ENCODE results near the gene IL34.
"Not testable (repeated sequence)": the region's sequence is repeated elsewhere in the genome, so short reads cannot be mapped to it uniquely, and the experiment has no call there.

IL34 gene

GRCh38 chr16:70642633-70643032, 3.7 kb upstream of the IL34 start:
- H3K79me2 ChIP-seq (ENCODE audit: insufficient read depth, low read length), result no peaks in the 10 kb centered on the region
- no peaks in the 10 kb centered on the region for H3K4me1 ChIP-seq (ENCODE audit: insufficient read depth, low read length, severe bottlenecking)
- H4K20me1 ChIP-seq (ENCODE audit: insufficient read depth, low read length), result no peaks in the 10 kb centered on the region
- H2AFZ ChIP-seq (ENCODE audit: low read length), result no peak overlapping the region
- no peaks in the 10 kb centered on the region for H3K36me3 ChIP-seq (ENCODE audit: insufficient read depth, low read length)
- H3K27ac ChIP-seq (ENCODE audit: low read depth, low read length, poor library complexity, severe bottlenecking), result no peak overlapping the region
- no peak overlapping the region for H3K4me3 ChIP-seq (ENCODE audit: low read depth, low read length, poor library complexity, severe bottlenecking)
- TF ChIP-seq EZH2 (IDR thresholded peaks at IDR 0.05; ENCODE audit: borderline replicate concordance, low read length), result no peak
- TF ChIP-seq CTCF (IDR thresholded peaks at IDR 0.05; ENCODE audit: low read length), result no peak
- no peaks in the 10 kb centered on the region for H3F3A ChIP-seq (ENCODE audit: insufficient read depth, low read length)
- H3K9ac ChIP-seq (ENCODE audit: low read length), result no peak overlapping the region
- no peaks in the 10 kb centered on the region for H3K9me3 ChIP-seq (ENCODE audit: low read length)
- H3K9me2 ChIP-seq (ENCODE audit: low read depth, low read length), result no peaks in the 10 kb centered on the region
- H3K4me2 ChIP-seq (ENCODE audit: low read length), result no peak overlapping the region
- no peaks in the 10 kb centered on the region for H3K27me3 ChIP-seq (ENCODE audit: insufficient read depth, low read length)

- H3K4me2 ChIP-seq (ENCODE audit: low read length); H3K36me3 ChIP-seq (ENCODE audit: insufficient read depth, low read length); H3K9me3 ChIP-seq (ENCODE audit: low read length); H3K4me3 ChIP-seq (ENCODE audit: low read depth, low read length, poor library complexity, severe bottlenecking); H2AFZ ChIP-seq (ENCODE audit: low read length); H3K79me2 ChIP-seq (ENCODE audit: insufficient read depth, low read length); H3K9ac ChIP-seq (ENCODE audit: low read length); H3K4me1 ChIP-seq (ENCODE audit: insufficient read depth, low read length, severe bottlenecking); H4K20me1 ChIP-seq (ENCODE audit: insufficient read depth, low read length); H3K9me2 ChIP-seq (ENCODE audit: low read depth, low read length); H3K27me3 ChIP-seq (ENCODE audit: insufficient read depth, low read length); H3F3A ChIP-seq (ENCODE audit: insufficient read depth, low read length); H3K27ac ChIP-seq (ENCODE audit: low read depth, low read length, poor library complexity, severe bottlenecking): not testable (repeated sequence)
These were observed 3.1 kb upstream of the IL34 start for GRCh38 chr16:70643264-70643663.

GRCh38 chr16:70644763-70645597, 1.4 kb upstream of the IL34 start:
- Histone ChIP-seq H3K9me2 (ENCODE audit: low read depth, low read length) (no peaks in the 10 kb centered on the region), H3K27me3 (ENCODE audit: insufficient read depth, low read length) (peaks cover 4% of the 10 kb centered on the region; the same call in 1 of the 2 replicates), H3K4me2 (ENCODE audit: low read length) (no peak overlapping the region), H3K9ac (ENCODE audit: low read length) (no peak overlapping the region), H3K79me2 (ENCODE audit: insufficient read depth, low read length) (no peaks in the 10 kb centered on the region), H3K36me3 (ENCODE audit: insufficient read depth, low read length) (no peaks in the 10 kb centered on the region), H3F3A (ENCODE audit: insufficient read depth, low read length) (no peaks in the 10 kb centered on the region), H3K27ac (ENCODE audit: low read depth, low read length, poor library complexity, severe bottlenecking) (no peak overlapping the region), H3K4me1 (ENCODE audit: insufficient read depth, low read length, severe bottlenecking) (no peaks in the 10 kb centered on the region), H4K20me1 (ENCODE audit: insufficient read depth, low read length) (no peaks in the 10 kb centered on the region), H3K4me3 (ENCODE audit: low read depth, low read length, poor library complexity, severe bottlenecking) (no peak overlapping the region), H3K9me3 (ENCODE audit: low read length) (no peaks in the 10 kb centered on the region), H2AFZ (ENCODE audit: low read length) (no peak overlapping the region)
- peak; percentile 25; the same call in 1 of the 2 replicates for TF ChIP-seq CTCF (IDR thresholded peaks at IDR 0.05; ENCODE audit: low read length)
- TF ChIP-seq EZH2 (IDR thresholded peaks at IDR 0.05; ENCODE audit: borderline replicate concordance, low read length), result no peak

Measured in OCI-LY1 (cell line).